Breast epithelium (tissue), 3 donors: Measurements from ENCODE around the gene SNX14.

Source experiments
- POLR2A ChIP-seq: fragments of 450-650 bp; IDR thresholded peaks from one replicate; pipeline ENCODE4 v1.6.1; 2016; ENCODE audit warnings: antibody characterized with exemption, mild to moderate bottlenecking, moderate library complexity
- POLR2AphosphoS5 ChIP-seq, 3 donors: sonication (generic); formaldehyde crosslinking; IDR thresholded peaks; one replicate each; pipeline ENCODE4 v1.6.1; 2017; ENCODE audit warnings: antibody characterized with exemption in 3 of 3
- TF ChIP-seq, protein P1 (sequence below), 3 donors: fragments of 450-650 bp; IDR thresholded peaks; one replicate each; pipeline ENCODE4 v1.5.1; 2016 to 2017; ENCODE audit warnings: antibody characterized with exemption in 3 of 3, mild to moderate bottlenecking in 3 of 3, moderate library complexity in 3 of 3

DNA sequence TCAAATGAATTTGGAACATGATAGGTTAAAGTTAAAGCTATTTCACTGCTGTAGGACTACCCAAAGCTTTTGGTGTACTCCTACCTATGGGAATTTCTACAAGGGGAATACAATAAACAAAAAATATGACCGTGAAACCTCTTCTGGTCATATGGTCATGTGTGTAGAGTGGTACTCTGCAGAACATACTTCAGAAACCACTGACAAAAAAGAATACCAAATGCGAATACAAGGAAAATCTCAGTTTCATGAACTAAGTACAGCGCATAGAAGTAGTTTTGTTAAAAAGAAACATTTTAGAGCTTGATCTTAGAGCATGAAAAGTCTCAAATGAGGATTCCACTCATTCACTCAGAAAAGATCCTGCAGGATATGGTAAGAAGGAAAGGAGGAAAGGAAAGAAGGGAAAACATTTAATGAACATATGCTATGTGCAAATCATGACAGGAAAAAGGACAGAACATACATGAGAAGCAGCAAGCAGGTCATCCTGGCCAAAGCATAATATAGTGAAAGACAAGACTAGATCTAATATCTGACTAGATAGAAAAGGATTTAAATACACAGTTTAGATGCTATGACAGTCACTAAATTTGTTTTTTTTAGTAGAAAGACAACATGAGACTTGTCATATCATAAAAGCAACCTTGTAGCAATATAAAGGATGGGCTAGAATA, 36.5 kb downstream of the SNX14 start:
- TF ChIP-seq POLR2AphosphoS5 (IDR thresholded peaks at IDR 0.05), result no peak
- TF ChIP-seq, protein P1, sequence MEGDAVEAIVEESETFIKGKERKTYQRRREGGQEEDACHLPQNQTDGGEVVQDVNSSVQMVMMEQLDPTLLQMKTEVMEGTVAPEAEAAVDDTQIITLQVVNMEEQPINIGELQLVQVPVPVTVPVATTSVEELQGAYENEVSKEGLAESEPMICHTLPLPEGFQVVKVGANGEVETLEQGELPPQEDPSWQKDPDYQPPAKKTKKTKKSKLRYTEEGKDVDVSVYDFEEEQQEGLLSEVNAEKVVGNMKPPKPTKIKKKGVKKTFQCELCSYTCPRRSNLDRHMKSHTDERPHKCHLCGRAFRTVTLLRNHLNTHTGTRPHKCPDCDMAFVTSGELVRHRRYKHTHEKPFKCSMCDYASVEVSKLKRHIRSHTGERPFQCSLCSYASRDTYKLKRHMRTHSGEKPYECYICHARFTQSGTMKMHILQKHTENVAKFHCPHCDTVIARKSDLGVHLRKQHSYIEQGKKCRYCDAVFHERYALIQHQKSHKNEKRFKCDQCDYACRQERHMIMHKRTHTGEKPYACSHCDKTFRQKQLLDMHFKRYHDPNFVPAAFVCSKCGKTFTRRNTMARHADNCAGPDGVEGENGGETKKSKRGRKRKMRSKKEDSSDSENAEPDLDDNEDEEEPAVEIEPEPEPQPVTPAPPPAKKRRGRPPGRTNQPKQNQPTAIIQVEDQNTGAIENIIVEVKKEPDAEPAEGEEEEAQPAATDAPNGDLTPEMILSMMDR (IDR thresholded peaks at IDR 0.05), result no peak
- no peak for TF ChIP-seq POLR2A
